HG02870 (cell line): ENCODE measurements around the gene BRINP3.

ENCODE experiments used
- ATAC-seq: cut with Tn5 transposase; IDR thresholded peaks from one replicate; pipeline ENCODE4 v1.9.1; 2021; ENCODE audit warnings: mild to moderate bottlenecking, moderate library complexity; ENCODE audit not compliant: unreplicated experiment

BRINP3 gene

GRCh38 chr1:190193508-190194115, 284.1 kb downstream of the BRINP3 start:
- no peak for ATAC-seq

- ATAC-seq = no peak
Observed at GRCh38 chr1:190192627-190193026, 285.0 kb downstream of the BRINP3 start.

- no peak for ATAC-seq
Observed at GRCh38 chr1:190183588-190183987, 294.1 kb downstream of the BRINP3 start.

DNA sequence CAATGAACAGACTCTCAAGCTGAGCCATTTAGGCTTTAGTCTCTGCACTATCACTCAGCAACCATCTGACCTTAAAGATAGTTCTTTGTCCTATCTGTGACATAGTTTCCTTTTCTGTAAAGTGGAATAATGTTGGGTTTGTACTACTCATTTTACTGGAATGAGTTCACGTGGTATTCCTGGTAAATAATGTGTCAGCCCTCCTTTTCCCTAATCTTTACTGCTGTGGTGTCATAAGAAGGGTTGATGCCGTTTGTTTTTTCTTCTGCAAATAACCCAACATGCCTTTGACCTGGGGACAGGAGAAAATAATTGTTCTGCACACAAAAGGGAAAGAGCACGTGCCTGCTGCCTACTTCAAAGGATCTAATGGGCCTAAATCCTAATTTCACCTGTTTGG, 297.8 kb downstream of the BRINP3 start:
- ATAC-seq = no peak

GRCh38 chr1:190178827-190179226, 298.8 kb downstream of the BRINP3 start:
- ATAC-seq = no peak

DNA sequence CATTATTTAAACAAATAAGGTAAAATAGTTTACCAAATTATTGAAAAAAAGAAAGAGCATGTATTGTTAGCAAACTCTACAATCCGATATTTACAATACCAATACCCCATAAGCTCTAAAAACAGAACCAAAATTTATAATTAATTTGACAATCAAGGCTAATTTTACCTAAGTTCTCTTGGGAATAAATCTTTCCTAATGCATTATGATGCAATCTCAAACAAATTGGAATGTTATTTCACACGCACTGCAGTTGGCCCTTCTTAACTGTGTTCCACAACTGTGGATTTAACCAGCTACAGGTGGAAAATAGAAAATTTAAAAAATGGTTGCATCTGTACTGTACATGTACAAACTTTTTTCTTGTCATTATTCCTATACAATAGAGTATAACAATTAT, 300.1 kb downstream of the BRINP3 start:
- no peak for ATAC-seq

DNA sequence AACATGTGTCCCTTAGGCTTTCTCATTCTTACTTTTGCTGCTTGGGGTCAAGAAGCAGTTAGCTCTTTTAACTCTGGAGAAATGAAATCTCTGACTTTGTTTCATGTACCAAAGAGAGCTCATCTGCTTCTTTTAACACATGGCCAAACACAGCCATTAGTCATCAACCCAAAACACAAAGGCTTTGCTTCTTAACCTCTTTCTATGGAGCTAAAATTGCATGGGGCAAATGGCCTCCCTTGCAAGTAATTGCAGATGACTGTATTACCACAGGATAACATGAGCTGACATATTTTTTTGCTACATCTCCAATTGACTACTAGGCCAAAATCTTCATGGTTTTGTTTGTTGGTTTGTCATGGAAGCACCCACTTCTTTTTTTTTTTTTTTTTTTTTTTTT, 300.9 kb downstream of the BRINP3 start:
- ATAC-seq = no peak

DNA sequence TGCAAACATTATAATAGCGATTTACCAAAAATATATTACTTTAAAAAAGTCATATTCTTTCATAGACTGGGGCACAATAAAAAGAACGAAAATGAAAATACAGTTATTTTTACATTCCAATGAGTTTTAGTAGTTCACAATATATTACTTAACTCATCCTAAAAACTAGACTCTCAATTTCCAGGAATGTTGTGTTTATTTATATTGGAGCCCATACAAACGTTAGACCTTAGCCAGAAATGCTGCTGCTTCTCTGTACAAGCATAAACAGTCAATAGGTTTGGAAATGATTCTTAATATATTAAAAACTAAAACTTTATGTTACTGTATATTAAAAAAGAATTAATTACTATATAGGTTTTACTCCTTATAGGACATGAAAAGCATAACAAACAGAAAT, 302.3 kb downstream of the BRINP3 start:
- no peak for ATAC-seq

DNA sequence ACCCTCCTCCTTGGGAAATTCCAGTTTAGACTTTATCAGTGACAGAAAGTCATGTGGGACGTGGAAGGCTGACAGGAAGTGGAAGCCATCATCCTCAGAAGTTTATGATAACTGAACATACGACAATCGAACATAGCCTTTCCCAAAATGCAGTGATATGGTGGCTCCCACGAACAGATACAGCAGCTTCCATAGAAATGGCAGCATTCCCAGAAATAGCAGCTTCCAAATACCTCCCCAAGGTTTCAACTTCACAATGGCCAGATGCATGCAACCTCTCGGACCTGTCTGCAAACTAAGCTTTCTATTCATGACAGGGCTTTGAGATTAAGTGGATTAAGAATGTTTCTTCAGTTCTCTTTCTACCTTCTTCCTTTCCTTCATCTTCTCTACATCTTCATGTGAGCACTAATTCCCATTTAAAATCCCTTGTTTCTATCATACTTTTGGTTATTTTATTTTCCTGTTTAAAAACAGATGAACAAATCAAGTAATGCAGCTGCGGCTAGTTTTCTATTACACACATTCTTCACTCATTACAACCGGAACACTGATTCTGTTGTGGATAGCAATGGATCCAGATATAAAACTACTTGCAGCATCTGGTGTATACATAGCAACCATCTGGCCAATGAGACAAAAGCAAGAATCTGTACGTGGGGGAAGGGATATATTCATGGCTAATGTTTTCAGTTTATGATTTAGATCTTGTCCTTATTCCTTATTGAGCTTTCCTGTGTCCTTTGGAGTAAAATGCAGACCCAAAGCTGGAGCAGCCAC, 304.8 kb downstream of the BRINP3 start:
- ATAC-seq = no peak

DNA sequence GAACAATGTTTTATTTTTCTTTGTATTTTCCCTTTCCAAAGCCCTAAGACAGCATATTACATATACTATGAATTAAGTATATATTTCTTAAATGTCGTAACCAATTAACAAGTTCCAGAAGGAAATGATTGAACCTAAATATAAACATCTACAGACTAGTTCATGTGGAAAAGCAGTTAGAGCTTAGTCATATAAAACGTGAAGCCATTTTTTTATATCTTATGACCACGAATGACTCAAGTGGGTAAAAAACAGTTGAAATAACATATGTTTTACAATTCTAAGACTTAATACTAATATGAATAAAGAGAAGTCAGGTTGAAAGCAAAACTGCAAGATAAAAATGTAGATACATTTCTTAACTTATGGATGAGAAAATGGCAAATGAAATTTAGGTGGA, 307.3 kb downstream of the BRINP3 start:
- no peak for ATAC-seq

DNA sequence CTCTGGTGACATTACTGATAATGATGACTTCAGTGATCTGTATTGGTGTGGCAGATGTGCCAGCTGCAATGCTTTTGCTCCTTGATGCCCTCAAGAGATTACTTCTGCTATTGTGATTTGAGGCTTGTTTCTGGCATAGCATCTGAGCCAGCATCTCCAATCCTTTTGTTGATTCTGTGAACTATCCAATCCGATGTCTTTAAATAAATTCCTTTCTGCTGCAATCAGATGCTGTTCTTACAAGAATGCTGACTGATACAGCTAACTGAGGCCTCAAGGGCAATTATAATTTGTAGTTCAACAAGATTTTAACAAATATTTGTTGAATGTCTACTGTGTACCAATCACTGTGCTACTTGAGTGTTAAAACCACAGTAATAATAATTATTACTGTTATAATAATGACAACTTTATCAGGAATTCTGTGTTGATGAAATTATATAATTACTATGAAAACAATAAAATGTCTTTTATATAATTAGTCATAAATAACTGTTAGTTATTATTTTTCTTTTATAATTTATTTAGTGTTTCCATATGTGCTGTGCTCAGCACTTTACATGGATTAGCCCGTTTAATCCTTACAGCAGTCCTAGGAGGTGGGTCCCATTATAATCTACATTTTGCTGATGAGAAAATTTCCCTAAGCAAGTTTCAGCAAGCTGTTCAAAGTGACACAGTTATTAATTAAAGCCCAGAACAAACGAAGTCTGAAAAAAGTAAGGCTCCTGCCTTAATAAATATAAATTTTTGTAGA, 308.2 kb downstream of the BRINP3 start:
- ATAC-seq = no peak

DNA sequence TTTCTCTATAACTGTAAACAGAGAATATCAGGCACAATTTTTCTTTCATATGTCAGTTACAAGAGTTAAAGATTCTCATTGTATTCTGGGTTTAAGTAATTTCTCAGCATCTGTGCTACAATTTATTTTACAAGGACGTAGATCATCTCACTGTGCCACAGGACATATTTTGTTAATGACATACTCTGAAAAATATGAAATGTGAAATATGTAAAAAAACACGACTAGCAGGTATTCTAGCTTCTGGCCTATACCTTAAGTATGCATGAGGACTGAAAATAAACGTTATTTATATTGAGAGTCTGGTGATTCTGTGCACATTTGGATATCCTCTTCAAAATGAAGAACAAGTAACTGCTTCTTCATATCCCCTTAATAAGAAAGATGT, 308.8 kb downstream of the BRINP3 start:
- no peak for ATAC-seq

DNA sequence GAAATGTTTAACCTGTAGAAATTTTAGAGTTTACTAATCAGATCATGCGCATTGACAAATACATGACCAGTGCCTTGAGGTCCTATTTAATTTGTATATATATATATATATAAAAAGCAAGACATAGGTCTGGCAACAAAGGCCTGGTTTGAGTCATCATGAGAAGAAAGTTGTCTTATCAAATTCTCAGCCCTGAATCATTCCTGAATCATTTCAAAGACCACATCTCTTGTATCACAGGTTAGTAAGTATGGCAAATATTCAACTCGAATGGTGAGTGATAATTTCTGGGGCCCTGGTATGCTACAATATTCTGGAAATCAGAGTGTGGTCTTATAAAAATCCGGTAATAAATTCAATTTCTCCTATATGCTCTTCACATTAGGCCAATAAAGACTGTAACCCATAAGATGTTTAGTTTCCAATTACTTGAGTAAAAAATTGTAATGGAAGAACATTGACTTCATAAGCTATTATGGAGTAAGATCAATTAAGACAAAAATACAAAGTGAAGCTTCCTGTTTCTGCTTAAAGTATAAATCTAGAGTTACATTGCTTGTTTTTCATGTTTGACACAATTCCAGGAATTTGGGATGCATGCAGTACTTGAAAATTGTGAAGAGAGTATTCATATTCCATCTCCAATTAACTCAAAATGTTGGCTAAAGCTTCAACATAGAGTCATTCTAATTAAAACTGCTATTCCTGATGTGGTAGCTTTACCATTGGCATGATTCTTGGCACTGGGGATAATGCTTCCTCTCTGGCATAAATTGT, 309.4 kb downstream of the BRINP3 start:
- ATAC-seq = no peak

- ATAC-seq = no peak
Observed at GRCh38 chr1:190159146-190159545, 318.5 kb downstream of the BRINP3 start.

DNA sequence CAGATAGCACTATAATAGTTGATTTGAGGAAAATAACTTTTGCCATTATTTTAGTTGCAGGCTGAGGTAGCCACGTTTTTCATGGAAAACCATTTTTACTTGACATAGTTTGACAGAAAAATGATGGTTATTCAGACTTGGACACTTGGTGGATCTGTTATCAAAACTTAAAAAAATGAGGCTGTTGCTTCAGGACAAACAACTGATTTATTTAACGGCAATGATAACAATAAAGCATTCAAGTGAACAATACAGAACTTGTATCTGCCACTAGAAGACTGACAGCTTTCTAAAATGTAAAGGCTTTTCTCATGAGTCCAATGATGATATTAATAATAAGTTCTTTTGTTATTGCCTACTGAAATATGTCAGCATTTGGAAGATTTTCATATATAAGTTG, 322.9 kb downstream of the BRINP3 start:
- ATAC-seq = no peak

DNA sequence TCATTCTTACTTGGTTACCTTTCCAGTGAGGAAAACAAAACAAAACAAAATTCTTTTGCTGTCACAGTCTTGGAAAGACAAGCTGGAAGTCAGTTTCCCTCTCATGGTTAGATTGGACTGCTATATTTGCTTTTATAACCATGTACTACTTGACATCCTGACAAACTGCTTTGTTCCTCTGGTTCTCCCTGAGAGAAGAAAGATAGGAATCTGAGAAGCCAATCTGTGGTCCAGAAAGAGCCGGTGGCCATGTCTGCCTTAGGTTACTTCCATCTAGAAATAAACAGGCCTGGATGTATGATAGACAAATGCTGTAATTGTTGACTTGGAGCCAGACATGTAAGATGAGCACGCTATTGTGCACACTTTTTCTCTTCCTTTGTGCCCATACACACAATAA, 330.0 kb downstream of the BRINP3 start:
- ATAC-seq = no peak

DNA sequence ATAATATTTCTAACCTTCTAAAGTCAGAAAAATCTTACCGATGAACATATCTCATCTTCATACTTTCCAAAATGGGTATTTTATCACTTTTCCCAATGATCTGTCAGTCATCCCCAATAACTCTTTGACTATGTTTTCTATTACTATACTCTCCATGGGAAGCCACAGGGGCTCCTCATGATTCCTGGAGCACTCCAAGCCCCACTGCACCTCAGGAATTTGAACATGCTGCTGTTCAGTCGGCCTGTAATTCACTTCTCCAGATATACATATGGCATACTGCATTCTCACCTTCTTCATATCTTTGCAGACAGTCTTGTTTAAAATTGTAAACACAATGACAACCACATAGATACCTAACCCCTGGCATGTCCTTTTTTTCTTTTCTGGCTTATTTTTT, 333.0 kb downstream of the BRINP3 start:
- ATAC-seq = no peak

DNA sequence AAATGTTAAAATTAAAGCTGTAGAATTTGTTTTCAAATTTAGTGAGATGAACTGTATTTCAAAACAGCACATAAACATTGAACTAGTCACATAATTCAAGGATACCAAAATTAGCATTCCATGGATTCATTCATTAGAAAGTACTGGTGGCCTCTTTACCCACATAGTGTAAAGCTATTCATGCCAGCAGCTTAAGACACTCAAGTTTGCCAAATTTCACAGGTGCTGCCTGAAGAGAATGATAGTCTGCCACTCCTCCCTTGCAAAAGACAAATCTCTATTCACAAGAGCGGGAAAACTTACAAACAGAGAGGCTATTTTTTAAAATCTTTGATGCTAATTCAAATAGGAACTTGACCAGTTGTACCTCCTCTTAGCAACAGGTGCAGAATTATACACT, 337.0 kb downstream of the BRINP3 start:
- no peak for ATAC-seq

DNA sequence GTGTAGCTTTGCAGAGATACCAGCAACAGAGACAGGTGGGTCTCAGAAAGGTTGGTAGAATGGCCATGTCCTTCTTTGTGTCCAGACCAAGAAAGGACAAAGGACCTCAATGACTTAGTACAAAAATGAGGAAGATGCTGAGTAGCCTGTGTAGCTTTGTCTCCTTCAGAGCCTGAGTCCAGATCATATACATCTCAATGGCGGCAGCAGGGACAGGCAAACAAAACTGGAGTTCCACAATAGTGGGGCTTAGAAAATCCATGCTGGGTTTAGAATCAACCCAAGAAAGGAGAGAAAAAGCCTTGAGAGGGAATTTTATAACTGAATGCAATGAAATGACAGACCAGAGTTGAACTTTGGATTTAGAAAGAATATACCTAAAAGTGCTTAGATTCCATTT, 339.0 kb downstream of the BRINP3 start:
- no peak for ATAC-seq

DNA sequence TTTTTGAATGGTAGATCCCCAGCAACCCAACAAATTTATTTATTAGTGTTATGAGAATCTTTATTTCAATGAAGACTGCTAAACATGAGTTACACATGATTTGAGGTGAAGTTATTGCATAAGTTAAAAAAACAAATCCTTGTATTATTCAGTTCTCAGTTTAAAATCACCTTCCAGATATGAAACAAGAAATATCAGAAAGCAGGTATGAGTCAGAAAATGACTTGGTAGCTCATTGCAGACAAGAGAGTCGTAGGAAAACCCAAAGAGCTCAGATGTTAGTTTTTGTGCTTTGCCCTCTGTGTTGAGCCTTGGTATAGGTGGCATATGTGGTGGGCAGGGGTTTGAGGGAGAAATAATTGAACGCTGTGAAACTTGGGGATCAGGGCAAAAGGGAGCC, 339.4 kb downstream of the BRINP3 start:
- no peak for ATAC-seq

- no peak for ATAC-seq
Observed at GRCh38 chr1:190129366-190129765, 348.3 kb downstream of the BRINP3 start.
